HG03103 (cell line): ENCODE measurements around the gene SCNN1A.

Experiments
- ATAC-seq: cut with Tn5 transposase; IDR thresholded peaks from one replicate; pipeline ENCODE4 v1.9.1; 2021; ENCODE audit warnings: low read depth; ENCODE audit not compliant: unreplicated experiment

Gene SCNN1A

DNA sequence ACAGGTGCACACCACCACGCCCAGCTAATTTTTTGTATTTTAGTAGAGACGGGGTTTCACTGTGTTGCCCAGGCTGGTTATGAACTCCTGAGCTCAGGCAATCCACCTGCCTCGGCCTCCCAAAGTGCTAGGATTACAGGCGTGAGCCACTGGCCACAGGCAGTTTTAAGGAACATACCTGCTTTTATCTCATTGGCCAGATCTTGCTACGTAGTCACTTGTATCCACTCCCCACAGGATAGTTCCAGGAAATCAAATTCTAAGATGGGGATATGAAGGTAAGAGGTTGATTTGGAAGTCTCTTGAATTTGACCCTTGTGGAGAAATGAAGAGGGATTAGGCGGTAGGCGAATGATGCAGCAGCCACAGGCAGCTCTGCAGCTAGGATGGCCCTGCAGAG is 73.6 kb downstream of the SCNN1A start:
- ATAC-seq: no peak

- no peak for ATAC-seq
Measured at GRCh38 chr12:6297170-6297569, 78.2 kb downstream of the SCNN1A start.
